ENCODE results near the gene VPREB3. TPM values are rescaled to one million over a fixed set of nuclear protein-coding genes. Genes with fewer than 3 reads are reported as not detected.

The VPREB3 gene
- total RNA-seq, 1 donor from 2014 or later = not detected

- no peak overlapping the region for H3K4me3 ChIP-seq
- H3F3A ChIP-seq (ENCODE audit: low read depth) = peaks cover 18% of the 10 kb centered on the region
- Mint-ChIP-seq H3K4me1 (peaks cover 33% of the 10 kb centered on the region), H3K27ac (peak overlapping the region; percentile 66), H3K36me3 (no peaks in the 10 kb centered on the region), H3K9me3 (no peaks in the 10 kb centered on the region), H3K4me3 (no peak overlapping the region), H3K27me3 (ENCODE audit: insufficient read depth, low read depth) (peaks cover 2% of the 10 kb centered on the region)
- no peak overlapping the region for H3K27ac ChIP-seq
- H3K4me2 ChIP-seq = no peak overlapping the region
- no peaks in the 10 kb centered on the region for H3K27me3 ChIP-seq
- no peak for TF ChIP-seq EZH2 (IDR thresholded peaks at IDR 0.05)
- TF ChIP-seq EZH2phosphoT487 (IDR thresholded peaks at IDR 0.05) = no peak
- DNase-seq (ENCODE audit: low spot score) = no peak
- no peaks in the 10 kb centered on the region for H3K36me3 ChIP-seq
- peaks cover 7% of the 10 kb centered on the region for H3K4me1 ChIP-seq
- no peaks in the 10 kb centered on the region for H4K20me1 ChIP-seq (ENCODE audit: low read depth)
- no peaks in the 10 kb centered on the region for H3K79me2 ChIP-seq (ENCODE audit: low read depth)
- H3K9me3 ChIP-seq (ENCODE audit: low read depth) = no peaks in the 10 kb centered on the region
- H3K9ac ChIP-seq = no peak overlapping the region
- H2AFZ ChIP-seq (replicated peaks) = no peak overlapping the region
Measured at GRCh38 chr22:23753385-23753784, 840 bp downstream of the VPREB3 start.

DNA sequence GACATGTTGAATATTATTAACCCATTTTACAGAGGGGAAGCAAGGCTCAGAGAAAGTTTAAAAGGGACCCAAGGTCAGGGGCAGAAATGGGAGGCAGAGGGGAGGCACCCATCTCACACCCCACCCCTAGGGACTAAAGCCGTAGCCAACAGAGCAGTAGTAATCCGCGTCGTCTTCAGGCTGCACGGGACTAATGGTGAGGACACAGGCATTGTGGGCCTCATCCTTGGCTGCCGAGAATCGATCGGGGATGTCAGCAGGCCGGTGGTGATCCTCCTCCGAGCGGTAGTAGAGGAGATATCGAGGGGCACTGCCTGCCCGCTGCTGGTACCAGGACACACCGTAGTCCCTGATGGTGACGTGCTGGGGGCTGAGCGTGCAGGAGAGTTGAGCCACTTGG lies 1.5 kb downstream of the VPREB3 start:
- Histone ChIP-seq H3K4me3 (no peak overlapping the region), H3K79me2 (ENCODE audit: low read depth) (no peaks in the 10 kb centered on the region), H3K4me2 (no peak overlapping the region), H3K9ac (no peak overlapping the region), H2AFZ (replicated peaks) (no peak overlapping the region), H4K20me1 (ENCODE audit: low read depth) (no peaks in the 10 kb centered on the region), H3K27me3 (no peaks in the 10 kb centered on the region), H3K36me3 (no peaks in the 10 kb centered on the region), H3K9me3 (ENCODE audit: low read depth) (no peaks in the 10 kb centered on the region), H3K27ac (no peak overlapping the region), H3F3A (ENCODE audit: low read depth) (peaks cover 15% of the 10 kb centered on the region), H3K4me1 (peaks cover 7% of the 10 kb centered on the region)
- Mint-ChIP-seq H3K9me3 (no peaks in the 10 kb centered on the region), H3K4me3 (peak overlapping the region; percentile 78), H3K27me3 (ENCODE audit: insufficient read depth, low read depth) (peaks cover 2% of the 10 kb centered on the region), H3K27ac (no peak overlapping the region), H3K4me1 (peaks cover 33% of the 10 kb centered on the region), H3K36me3 (no peaks in the 10 kb centered on the region)
- no peak for DNase-seq (ENCODE audit: low spot score)
- TF ChIP-seq EZH2phosphoT487 (IDR thresholded peaks at IDR 0.05) (no peak), EZH2 (IDR thresholded peaks at IDR 0.05) (no peak)
- TF ChIP-seq, protein P1, sequence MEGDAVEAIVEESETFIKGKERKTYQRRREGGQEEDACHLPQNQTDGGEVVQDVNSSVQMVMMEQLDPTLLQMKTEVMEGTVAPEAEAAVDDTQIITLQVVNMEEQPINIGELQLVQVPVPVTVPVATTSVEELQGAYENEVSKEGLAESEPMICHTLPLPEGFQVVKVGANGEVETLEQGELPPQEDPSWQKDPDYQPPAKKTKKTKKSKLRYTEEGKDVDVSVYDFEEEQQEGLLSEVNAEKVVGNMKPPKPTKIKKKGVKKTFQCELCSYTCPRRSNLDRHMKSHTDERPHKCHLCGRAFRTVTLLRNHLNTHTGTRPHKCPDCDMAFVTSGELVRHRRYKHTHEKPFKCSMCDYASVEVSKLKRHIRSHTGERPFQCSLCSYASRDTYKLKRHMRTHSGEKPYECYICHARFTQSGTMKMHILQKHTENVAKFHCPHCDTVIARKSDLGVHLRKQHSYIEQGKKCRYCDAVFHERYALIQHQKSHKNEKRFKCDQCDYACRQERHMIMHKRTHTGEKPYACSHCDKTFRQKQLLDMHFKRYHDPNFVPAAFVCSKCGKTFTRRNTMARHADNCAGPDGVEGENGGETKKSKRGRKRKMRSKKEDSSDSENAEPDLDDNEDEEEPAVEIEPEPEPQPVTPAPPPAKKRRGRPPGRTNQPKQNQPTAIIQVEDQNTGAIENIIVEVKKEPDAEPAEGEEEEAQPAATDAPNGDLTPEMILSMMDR (IDR thresholded peaks at IDR 0.05) = no peak

GRCh38 chr22:23752090-23752691 lies 2.0 kb downstream of the VPREB3 start:
- peak overlapping the region; percentile 88 for H3K4me3 ChIP-seq
- H3K27me3 Mint-ChIP-seq (ENCODE audit: insufficient read depth, low read depth) = peaks cover 2% of the 10 kb centered on the region
- peak overlapping the region; percentile 87 for H3K4me3 Mint-ChIP-seq
- no peaks in the 10 kb centered on the region for H3K36me3 ChIP-seq
- TF ChIP-seq, protein P1 (IDR thresholded peaks at IDR 0.05) = no peak
- TF ChIP-seq EZH2phosphoT487 (IDR thresholded peaks at IDR 0.05) = no peak
- no peak for TF ChIP-seq EZH2 (IDR thresholded peaks at IDR 0.05)
- peaks cover 33% of the 10 kb centered on the region for H3K4me1 Mint-ChIP-seq
- H3K27me3 ChIP-seq = no peaks in the 10 kb centered on the region
- no peaks in the 10 kb centered on the region for H3K79me2 ChIP-seq (ENCODE audit: low read depth)
- peaks cover 15% of the 10 kb centered on the region for H3F3A ChIP-seq (ENCODE audit: low read depth)
- peak overlapping the region; percentile 87 for H3K4me2 ChIP-seq
- no peak overlapping the region for H3K9ac ChIP-seq
- H2AFZ ChIP-seq (replicated peaks) = no peak overlapping the region
- peak overlapping the region; percentile 42 for H3K27ac Mint-ChIP-seq
- H4K20me1 ChIP-seq (ENCODE audit: low read depth) = no peaks in the 10 kb centered on the region
- no peaks in the 10 kb centered on the region for H3K9me3 ChIP-seq (ENCODE audit: low read depth)
- DNase-seq (ENCODE audit: low spot score) = no peak
- no peaks in the 10 kb centered on the region for H3K9me3 Mint-ChIP-seq
- no peak overlapping the region for H3K27ac ChIP-seq
- peaks cover 7% of the 10 kb centered on the region for H3K4me1 ChIP-seq
- no peaks in the 10 kb centered on the region for H3K36me3 Mint-ChIP-seq

- no peak for TF ChIP-seq EZH2phosphoT487 (IDR thresholded peaks at IDR 0.05)
- TF ChIP-seq EZH2 (IDR thresholded peaks at IDR 0.05) = no peak
- TF ChIP-seq, protein P1 (IDR thresholded peaks at IDR 0.05) = no peak
- H4K20me1 ChIP-seq (ENCODE audit: low read depth) = no peaks in the 10 kb centered on the region
- H3K9me3 ChIP-seq (ENCODE audit: low read depth) = no peaks in the 10 kb centered on the region
- H3K4me1 ChIP-seq = peaks cover 7% of the 10 kb centered on the region
- no peaks in the 10 kb centered on the region for H3K9me3 Mint-ChIP-seq
- H3F3A ChIP-seq (ENCODE audit: low read depth) = peaks cover 10% of the 10 kb centered on the region
- peaks cover 29% of the 10 kb centered on the region for H3K4me1 Mint-ChIP-seq
- H3K27ac ChIP-seq = peak overlapping the region; percentile 82
- H3K4me3 Mint-ChIP-seq = peak overlapping the region; percentile 87
- DNase-seq (ENCODE audit: low spot score) = peak; percentile 68
- no peaks in the 10 kb centered on the region for H3K79me2 ChIP-seq (ENCODE audit: low read depth)
- peaks cover 2% of the 10 kb centered on the region for H3K36me3 Mint-ChIP-seq
- peak overlapping the region; percentile 88 for H3K4me3 ChIP-seq
- peak overlapping the region; percentile 53 for H3K27ac Mint-ChIP-seq
- no peaks in the 10 kb centered on the region for H3K36me3 ChIP-seq
- no peaks in the 10 kb centered on the region for H3K27me3 ChIP-seq
- peak overlapping the region; percentile 61 for H3K9ac ChIP-seq
- H3K4me2 ChIP-seq = peak overlapping the region; percentile 87
- peaks cover 5% of the 10 kb centered on the region for H3K27me3 Mint-ChIP-seq (ENCODE audit: insufficient read depth, low read depth)
- peak overlapping the region; percentile 87 for H2AFZ ChIP-seq (replicated peaks)
Measured at GRCh38 chr22:23751441-23751996, 2.7 kb downstream of the VPREB3 start.
